Loucy (cell line): ENCODE measurements around the gene FRAS1.
"Not testable (repeated sequence)": the region's sequence is repeated elsewhere in the genome, so short reads cannot be mapped to it uniquely, and the experiment has no call there.

Experiments
- H2AFZ ChIP-seq: fragments of 200-600 bp; sonication (generic); 2 replicates; pipeline ENCODE4 v1.6.0; 2016; ENCODE audit warnings: antibody characterized with exemption, mild to moderate bottlenecking, low read length, moderate library complexity
- H3F3A ChIP-seq: fragments of 200-600 bp; 2 replicates; pipeline ENCODE4 v1.6.0; 2016; ENCODE audit warnings: antibody characterized with exemption, low read depth, mild to moderate bottlenecking
- H3K27me3 ChIP-seq: fragments of 200-600 bp; sonication (generic); 2 replicates; pipeline ENCODE4 v1.6.1; 2014; ENCODE audit warnings: low read length, mild to moderate bottlenecking; ENCODE audit not compliant: insufficient read depth, poor library complexity, severe bottlenecking
- H3K36me3 ChIP-seq: fragments of 200-600 bp; sonication (generic); 2 replicates; pipeline ENCODE4 v1.6.1; 2016; ENCODE audit warnings: low read length; ENCODE audit not compliant: insufficient read depth
- H3K4me1 ChIP-seq: fragments of 200-600 bp; sonication (generic); 2 replicates; pipeline ENCODE4 v1.5.1; 2014; ENCODE audit warnings: low read length, mild to moderate bottlenecking; ENCODE audit not compliant: insufficient read depth, poor library complexity, severe bottlenecking
- H3K4me2 ChIP-seq: fragments of 200-600 bp; sonication (generic); 2 replicates; pipeline ENCODE4 v1.6.0; 2014; ENCODE audit warnings: antibody characterized with exemption, low read length, low read depth, mild to moderate bottlenecking; ENCODE audit not compliant: poor library complexity, severe bottlenecking
- H3K4me3 ChIP-seq: fragments of 200-600 bp; sonication (generic); 2 replicates; pipeline ENCODE4 v1.5.1; 2014; ENCODE audit warnings: low read length, mild to moderate bottlenecking, mixed read lengths; ENCODE audit not compliant: poor library complexity, severe bottlenecking
- H3K79me2 ChIP-seq: fragments of 200-600 bp; sonication (generic); 2 replicates; pipeline ENCODE4 v1.6.1; 2014; ENCODE audit warnings: low read length; ENCODE audit not compliant: insufficient read depth
- H3K9ac ChIP-seq: fragments of 200-600 bp; sonication (generic); 2 replicates; pipeline ENCODE4 v1.6.0; 2014; ENCODE audit warnings: mild to moderate bottlenecking, low read depth, low read length, moderate library complexity; ENCODE audit not compliant: poor library complexity, severe bottlenecking
- H3K9me2 ChIP-seq: fragments of 200-600 bp; sonication (generic); replicated peaks from 2 replicates; pipeline ENCODE4 v1.6.1; 2016; ENCODE audit warnings: low read depth, low read length, mixed read lengths
- H3K9me3 ChIP-seq: fragments of 200-600 bp; sonication (generic); 2 replicates; pipeline ENCODE4 v1.6.1; 2014; ENCODE audit warnings: mild to moderate bottlenecking, antibody characterized with exemption, low read length, low read depth; ENCODE audit not compliant: insufficient read depth
- H4K20me1 ChIP-seq: fragments of 200-600 bp; sonication (generic); 2 replicates; pipeline ENCODE4 v1.6.0; 2014; ENCODE audit warnings: antibody characterized with exemption, low read length, mild to moderate bottlenecking; ENCODE audit not compliant: insufficient read depth, poor library complexity, severe bottlenecking
- CTCF ChIP-seq: fragments of 200-600 bp; sonication (generic); conservative IDR thresholded peaks from 2 replicates; pipeline ENCODE4 v1.5.1; 2014; ENCODE audit warnings: mild to moderate bottlenecking, antibody characterized with exemption, low read length
- EZH2phosphoT487 ChIP-seq: fragments of 200-600 bp; IDR thresholded peaks from 2 replicates; pipeline ENCODE4 v1.6.1; 2018; ENCODE audit warnings: antibody characterized with exemption, mild to moderate bottlenecking, moderate library complexity, borderline replicate concordance

FRAS1 gene

GRCh38 chr4:78544678-78545077 lies 487.6 kb downstream of the FRAS1 start:
- no peaks in the 10 kb centered on the region for H3K4me1 ChIP-seq
- H3F3A ChIP-seq: peaks cover 5% of the 10 kb centered on the region; the same call in 1 of the 2 replicates
- no peak overlapping the region for H2AFZ ChIP-seq
- H3K4me3 ChIP-seq: no peak overlapping the region
- H3K9me3 ChIP-seq: no peaks in the 10 kb centered on the region
- TF ChIP-seq CTCF (no peak), EZH2phosphoT487 (no peak)
- no peaks in the 10 kb centered on the region for H4K20me1 ChIP-seq
- no peaks in the 10 kb centered on the region for H3K79me2 ChIP-seq
- H3K9ac ChIP-seq: no peak overlapping the region
- no peak overlapping the region for H3K4me2 ChIP-seq
- no peaks in the 10 kb centered on the region for H3K9me2 ChIP-seq
- no peaks in the 10 kb centered on the region for H3K27me3 ChIP-seq
- no peaks in the 10 kb centered on the region for H3K36me3 ChIP-seq

DNA sequence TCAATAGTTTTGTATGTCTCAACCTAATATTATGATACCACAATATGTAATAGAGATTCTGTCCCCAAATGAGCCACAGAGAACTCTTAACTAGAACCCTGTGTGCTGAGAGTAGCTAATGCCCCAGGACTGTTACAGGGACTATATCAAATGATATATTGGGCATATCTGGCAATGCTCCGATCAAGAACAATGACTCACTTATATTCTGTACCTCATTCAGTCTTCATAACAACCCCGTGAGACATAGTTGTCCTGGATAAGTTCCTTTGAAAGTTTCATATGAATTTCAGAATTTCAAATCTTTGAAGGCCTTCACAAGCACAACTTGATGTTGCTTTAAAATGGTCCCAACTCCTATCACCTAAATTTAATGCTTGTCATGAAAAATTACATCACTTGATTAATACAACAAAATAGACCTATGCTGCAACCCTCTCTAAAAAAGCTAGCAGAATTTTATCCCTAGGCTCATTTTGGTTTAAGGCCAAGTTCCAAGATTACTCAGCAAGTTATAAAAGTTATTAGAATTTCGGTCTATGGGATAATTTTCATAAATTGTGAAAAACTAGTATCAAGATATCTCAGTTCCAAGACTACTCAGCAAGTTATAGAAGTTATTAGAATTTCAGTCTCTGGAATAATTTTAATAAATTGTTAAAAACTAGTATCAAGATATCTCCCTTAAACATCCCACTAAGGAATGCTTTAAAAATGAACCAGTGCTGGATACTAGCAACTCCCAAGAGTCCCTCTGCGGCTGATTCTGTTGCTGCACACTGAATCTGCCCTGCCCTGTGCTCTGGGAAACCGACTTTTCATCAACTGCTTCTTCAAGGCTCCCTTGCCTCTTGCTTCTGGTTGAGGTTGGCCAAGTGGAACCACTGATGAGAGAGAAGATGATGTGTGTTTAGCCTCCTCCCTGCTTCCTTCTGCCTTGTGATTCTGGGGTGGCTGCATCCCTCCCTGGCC lies 488.4 kb downstream of the FRAS1 start:
- Histone ChIP-seq H4K20me1 (no peaks in the 10 kb centered on the region), H3K27me3 (no peaks in the 10 kb centered on the region), H2AFZ (no peak overlapping the region), H3K9ac (no peak overlapping the region), H3K4me1 (no peaks in the 10 kb centered on the region), H3K79me2 (no peaks in the 10 kb centered on the region), H3K9me3 (no peaks in the 10 kb centered on the region), H3F3A (peaks cover 5% of the 10 kb centered on the region; the same call in 1 of the 2 replicates), H3K36me3 (no peaks in the 10 kb centered on the region), H3K4me3 (no peak overlapping the region), H3K9me2 (no peaks in the 10 kb centered on the region), H3K4me2 (no peak overlapping the region)
- TF ChIP-seq EZH2phosphoT487 (no peak), CTCF (no peak)

DNA sequence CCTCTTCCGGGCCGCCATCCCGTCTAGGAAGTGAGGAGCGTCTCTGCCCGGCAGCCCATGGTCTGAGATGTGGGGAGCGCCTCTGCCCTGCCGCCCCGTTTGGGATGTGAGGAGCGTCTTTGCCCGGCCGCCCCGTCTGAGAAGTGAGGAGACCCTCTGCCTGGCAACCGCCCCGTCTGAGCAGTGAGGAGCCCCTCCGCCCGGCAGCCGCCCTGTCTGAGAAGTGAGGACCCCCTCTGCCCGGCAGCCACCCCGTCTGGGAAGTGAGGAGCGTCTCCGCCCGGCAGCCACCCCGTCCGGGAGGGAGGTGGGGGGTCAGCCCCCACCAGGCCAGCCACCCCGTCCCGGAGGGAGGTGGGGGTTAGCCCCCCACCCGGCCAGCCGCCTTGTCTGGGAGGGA lies 490.8 kb downstream of the FRAS1 start:
- H3F3A ChIP-seq, H2AFZ ChIP-seq, H4K20me1 ChIP-seq, H3K27me3 ChIP-seq, H3K9me2 ChIP-seq, H3K79me2 ChIP-seq, H3K4me1 ChIP-seq, H3K4me3 ChIP-seq, H3K9ac ChIP-seq, H3K4me2 ChIP-seq, H3K9me3 ChIP-seq, H3K36me3 ChIP-seq: not testable (repeated sequence)

DNA sequence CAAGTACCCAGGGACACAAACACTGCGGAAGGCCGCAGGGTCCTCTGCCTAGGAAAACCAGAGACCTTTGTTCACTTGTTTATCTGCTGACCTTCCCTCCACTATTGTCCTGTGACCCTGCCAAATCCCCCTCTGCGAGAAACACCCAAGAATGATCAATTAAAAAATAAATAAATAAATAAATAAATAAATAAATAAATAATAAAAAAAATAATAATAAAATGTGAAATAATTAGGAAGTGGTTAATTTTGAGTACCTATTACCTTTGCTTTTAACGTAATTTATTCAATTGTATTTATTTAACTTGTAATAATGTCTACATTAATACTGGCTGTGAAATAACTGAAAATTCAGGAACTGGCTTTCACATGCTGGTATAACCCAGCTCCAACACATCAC lies 491.8 kb downstream of the FRAS1 start:
- not testable (repeated sequence) for H3K4me2 ChIP-seq, H2AFZ ChIP-seq, H3K36me3 ChIP-seq, H3K9me2 ChIP-seq, H3K27me3 ChIP-seq, H3K79me2 ChIP-seq, H3K4me1 ChIP-seq, H3K9me3 ChIP-seq, H3K4me3 ChIP-seq, H4K20me1 ChIP-seq, H3K9ac ChIP-seq, H3F3A ChIP-seq
